Lower leg skin (tissue), 3 donors: ENCODE data around the gene PRPF38A.

ENCODE experiments used
- POLR2A ChIP-seq, 2 donors: fragments of 450-650 bp; IDR thresholded peaks; one replicate each; pipeline ENCODE4 v1.6.1; 2016 to 2017; ENCODE audit warnings: antibody characterized with exemption in 2 of 2, mild to moderate bottlenecking in 1 of 2, moderate library complexity in 1 of 2
- TF ChIP-seq, protein P1 (sequence below), 3 donors: fragments of 450-650 bp; IDR thresholded peaks; one replicate each; pipeline ENCODE4 v1.5.1; 2016; ENCODE audit warnings: antibody characterized with exemption in 3 of 3, mild to moderate bottlenecking in 3 of 3, moderate library complexity in 2 of 3

DNA sequence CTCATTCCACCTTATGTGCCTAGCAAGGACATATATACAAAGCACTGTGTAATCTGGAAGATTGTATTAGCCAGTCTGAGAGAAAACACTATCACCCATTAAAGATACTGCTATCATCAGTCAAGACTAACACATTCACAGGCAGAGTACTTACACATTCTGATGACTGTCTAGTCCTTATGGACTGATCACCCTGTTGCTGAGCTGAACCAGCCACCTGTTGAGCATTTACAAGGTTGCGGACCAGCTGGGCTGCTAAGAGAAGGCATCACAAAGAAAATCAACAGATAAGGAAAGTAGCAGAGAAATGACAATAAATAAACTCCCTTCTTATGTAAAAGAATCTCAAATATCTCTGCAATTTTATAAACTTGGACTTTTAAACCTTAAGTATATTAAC lies 30.8 kb downstream of the PRPF38A start:
- TF ChIP-seq, protein P1, sequence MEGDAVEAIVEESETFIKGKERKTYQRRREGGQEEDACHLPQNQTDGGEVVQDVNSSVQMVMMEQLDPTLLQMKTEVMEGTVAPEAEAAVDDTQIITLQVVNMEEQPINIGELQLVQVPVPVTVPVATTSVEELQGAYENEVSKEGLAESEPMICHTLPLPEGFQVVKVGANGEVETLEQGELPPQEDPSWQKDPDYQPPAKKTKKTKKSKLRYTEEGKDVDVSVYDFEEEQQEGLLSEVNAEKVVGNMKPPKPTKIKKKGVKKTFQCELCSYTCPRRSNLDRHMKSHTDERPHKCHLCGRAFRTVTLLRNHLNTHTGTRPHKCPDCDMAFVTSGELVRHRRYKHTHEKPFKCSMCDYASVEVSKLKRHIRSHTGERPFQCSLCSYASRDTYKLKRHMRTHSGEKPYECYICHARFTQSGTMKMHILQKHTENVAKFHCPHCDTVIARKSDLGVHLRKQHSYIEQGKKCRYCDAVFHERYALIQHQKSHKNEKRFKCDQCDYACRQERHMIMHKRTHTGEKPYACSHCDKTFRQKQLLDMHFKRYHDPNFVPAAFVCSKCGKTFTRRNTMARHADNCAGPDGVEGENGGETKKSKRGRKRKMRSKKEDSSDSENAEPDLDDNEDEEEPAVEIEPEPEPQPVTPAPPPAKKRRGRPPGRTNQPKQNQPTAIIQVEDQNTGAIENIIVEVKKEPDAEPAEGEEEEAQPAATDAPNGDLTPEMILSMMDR (IDR thresholded peaks at IDR 0.05): no peak
- no peak for TF ChIP-seq POLR2A (IDR thresholded peaks at IDR 0.05)
